Measurements from ENCODE around the gene GAS7.

GAS7 gene

GRCh38 chr17:9958586-9959281 is 239.7 kb downstream of the GAS7 start:
- TF ChIP-seq, protein P1, sequence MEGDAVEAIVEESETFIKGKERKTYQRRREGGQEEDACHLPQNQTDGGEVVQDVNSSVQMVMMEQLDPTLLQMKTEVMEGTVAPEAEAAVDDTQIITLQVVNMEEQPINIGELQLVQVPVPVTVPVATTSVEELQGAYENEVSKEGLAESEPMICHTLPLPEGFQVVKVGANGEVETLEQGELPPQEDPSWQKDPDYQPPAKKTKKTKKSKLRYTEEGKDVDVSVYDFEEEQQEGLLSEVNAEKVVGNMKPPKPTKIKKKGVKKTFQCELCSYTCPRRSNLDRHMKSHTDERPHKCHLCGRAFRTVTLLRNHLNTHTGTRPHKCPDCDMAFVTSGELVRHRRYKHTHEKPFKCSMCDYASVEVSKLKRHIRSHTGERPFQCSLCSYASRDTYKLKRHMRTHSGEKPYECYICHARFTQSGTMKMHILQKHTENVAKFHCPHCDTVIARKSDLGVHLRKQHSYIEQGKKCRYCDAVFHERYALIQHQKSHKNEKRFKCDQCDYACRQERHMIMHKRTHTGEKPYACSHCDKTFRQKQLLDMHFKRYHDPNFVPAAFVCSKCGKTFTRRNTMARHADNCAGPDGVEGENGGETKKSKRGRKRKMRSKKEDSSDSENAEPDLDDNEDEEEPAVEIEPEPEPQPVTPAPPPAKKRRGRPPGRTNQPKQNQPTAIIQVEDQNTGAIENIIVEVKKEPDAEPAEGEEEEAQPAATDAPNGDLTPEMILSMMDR (IDR thresholded peaks at IDR 0.05; ENCODE audit: insufficient read depth, low read depth, low read length, missing control alignments): no peak

DNA sequence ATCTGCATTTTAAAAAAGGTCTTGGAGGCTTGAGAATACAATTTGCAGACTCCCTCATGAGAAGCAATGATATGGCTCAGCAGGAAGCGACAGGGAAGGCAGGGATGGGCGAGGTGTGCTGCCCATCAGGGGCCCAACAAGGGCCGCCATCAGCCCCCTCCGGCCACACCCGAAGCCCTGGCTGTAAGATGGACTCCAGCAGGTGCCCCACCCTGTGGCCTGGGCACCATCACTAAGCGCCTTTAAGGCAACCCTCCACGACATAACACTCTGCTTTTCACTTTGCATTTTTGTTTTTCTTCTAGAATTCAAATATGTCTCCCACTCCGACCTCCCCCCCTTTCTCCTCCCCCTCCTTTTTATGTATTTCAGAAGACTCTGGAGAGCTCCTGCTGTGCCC is 241.2 kb downstream of the GAS7 start:
- no peak overlapping the region for H3K4me3 ChIP-seq (ENCODE audit: low read depth, low read length)
- TF ChIP-seq, protein P1 (IDR thresholded peaks at IDR 0.05; ENCODE audit: insufficient read depth, low read depth, low read length, missing control alignments): no peak
- DNase-seq (ENCODE audit: low read depth): no peak

More at GRCh38 chr17:9958586-9959281, 239.7 kb downstream of the GAS7 start:
- DNase-seq (ENCODE audit: low read depth): no peak
- H3K4me3 ChIP-seq (ENCODE audit: low read depth, low read length): no peak overlapping the region

GRCh38 chr17:9956474-9957131 is 241.8 kb downstream of the GAS7 start:
- H3K4me3 ChIP-seq (ENCODE audit: low read depth, low read length): no peak overlapping the region
- TF ChIP-seq, protein P1 (IDR thresholded peaks at IDR 0.05; ENCODE audit: insufficient read depth, low read depth, low read length, missing control alignments): no peak
- DNase-seq (ENCODE audit: low read depth): no peak

DNA sequence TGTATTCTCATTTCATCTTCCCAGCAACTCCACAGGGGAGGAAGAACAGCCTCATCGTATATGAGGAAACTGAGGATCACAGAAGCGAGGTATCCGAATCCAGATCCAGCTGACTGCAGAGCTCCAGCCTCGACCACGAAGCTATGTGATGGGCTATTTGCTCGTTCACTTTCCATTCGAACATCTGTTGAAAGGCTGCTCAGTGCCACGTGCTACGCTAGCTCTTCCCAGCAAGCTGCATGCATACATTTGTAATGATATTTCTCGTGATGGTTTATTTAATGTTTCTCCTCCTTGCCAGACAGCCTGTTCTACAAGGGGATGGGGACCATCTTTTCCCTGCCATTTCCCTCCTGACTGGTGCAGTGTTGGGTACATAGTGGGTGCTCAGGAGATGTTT is 244.9 kb downstream of the GAS7 start:
- TF ChIP-seq, protein P1 (IDR thresholded peaks at IDR 0.05; ENCODE audit: insufficient read depth, low read depth, low read length, missing control alignments): no peak
- DNase-seq (ENCODE audit: low read depth): no peak
- H3K4me3 ChIP-seq (ENCODE audit: low read depth, low read length): no peak overlapping the region

GRCh38 chr17:9951803-9952202 is 246.6 kb downstream of the GAS7 start:
- no peak overlapping the region for H3K4me3 ChIP-seq (ENCODE audit: low read depth, low read length)
- no peak for DNase-seq (ENCODE audit: low read depth)
- TF ChIP-seq, protein P1 (IDR thresholded peaks at IDR 0.05; ENCODE audit: insufficient read depth, low read depth, low read length, missing control alignments): no peak

- DNase-seq (ENCODE audit: low read depth): no peak
- H3K4me3 ChIP-seq (ENCODE audit: low read depth, low read length): no peak overlapping the region
- TF ChIP-seq, protein P1 (IDR thresholded peaks at IDR 0.05; ENCODE audit: insufficient read depth, low read depth, low read length, missing control alignments): no peak
These were observed 249.5 kb downstream of the GAS7 start for GRCh38 chr17:9948928-9949327.

All from GM12865 (cell line).